Right ventricle myocardium superior (tissue), 1 donor: ENCODE data around the gene DAAM2. TPM values are rescaled to one million over a fixed set of nuclear protein-coding genes. Genes with fewer than 3 reads are reported as not detected.

Experiments
- ATAC-seq: fragments of 200-7000 bp; cut with Tn5 transposase; one replicate; pipeline ENCODE4 v1.9.1; 2020; ENCODE audit warnings: mild to moderate bottlenecking; ENCODE audit not compliant: poor library complexity
- DNase-seq: peaks from one replicate; pipeline ENCODE4 v3.0.0-alpha.2; 2020
- intact Hi-C: fragments of 100-400 bp; cut with DNase I; formaldehyde crosslinking; loops from one replicate; pipeline ENCODE4 v1.11.2; 2022
- total RNA-seq: library from RNA; stranded (reverse); fragmentation: NEBNext Ultra II Directional; extraction: Animal tissue kit (Norgen Biotek cat#: 25700); gene quantifications from one replicate; pipeline ENCODE4 v1.2.1, GENCODE V29; 2021
- donor health status: DM: no; HTN: yes; CAD: no; lungs with severe emphysema.

The DAAM2 gene
- total RNA-seq, 1 donor from 2014 or later = 13.0 TPM

DNA sequence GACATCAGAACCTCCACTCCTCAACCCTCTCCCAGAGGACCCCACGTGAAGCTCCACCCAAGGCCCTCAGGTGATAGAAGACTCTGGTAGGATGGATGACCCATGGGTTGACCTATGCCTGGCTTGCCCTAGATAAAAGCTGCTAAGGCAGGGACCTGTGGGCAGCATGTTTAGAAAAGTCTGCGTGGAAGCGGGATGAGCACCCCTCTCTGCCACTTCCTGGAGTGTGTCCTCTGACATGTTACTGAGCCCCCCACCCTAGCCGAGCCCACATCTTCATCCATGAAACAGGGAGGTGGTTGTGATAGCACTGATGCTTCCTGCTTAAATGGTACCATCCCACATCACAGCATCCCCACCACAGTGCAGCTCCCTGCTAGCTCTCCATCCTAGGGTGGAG is 120.3 kb downstream of the DAAM2 start:
- no peak for ATAC-seq

DNA sequence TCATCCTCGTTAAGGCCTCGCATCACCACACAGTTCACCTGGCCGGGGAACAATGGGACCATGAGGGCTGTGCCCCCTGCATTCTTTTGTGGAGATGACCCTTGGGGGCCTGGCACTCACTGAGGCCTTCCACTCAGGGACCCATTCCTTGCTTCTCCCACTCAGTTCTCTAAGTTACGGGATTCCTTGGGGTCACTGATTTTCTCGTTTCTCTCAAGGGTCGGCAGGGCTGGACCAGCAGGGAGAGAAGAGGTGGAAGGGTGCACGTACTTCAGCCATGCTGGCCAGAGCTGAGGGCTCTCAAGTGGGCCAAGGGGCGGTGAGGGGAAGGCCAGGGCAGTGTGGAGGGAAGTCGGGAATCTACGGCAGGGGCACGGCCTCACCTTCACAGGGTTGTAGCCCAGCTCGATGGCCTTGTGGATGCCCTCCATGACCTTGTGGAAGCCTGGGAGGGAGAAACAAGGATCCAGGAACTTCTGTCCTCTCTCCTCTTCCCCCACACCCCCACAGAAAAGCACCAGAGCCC is 121.3 kb downstream of the DAAM2 start:
- DNase-seq (no peak), ATAC-seq (no peak)
- intact Hi-C loops = no loop called here

More for the DNA sequence above, 120.3 kb downstream of the DAAM2 start:
- intact Hi-C loops = no loop called here
- no peak for DNase-seq

DNA sequence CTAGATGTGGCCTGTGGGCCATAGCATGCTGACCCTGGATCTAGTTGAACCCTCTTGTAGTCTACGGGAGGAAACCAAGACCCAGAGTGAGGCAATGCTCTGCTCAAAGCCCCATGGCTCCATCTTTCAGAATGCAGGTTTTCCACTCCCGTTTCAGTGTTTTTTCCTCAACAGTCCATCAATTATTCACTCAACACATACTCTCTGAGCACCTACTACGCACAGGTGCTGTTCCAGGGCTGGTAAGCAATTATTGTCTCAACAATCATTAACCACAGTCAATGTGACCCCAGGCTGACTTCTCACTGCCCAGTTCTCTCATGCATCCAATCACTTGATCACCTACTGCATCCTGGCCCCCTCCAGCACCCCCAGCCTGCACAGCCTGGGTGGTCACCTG is 122.1 kb downstream of the DAAM2 start:
- intact Hi-C loops = no loop called here
- DNase-seq = no peak
- ATAC-seq = no peak

DNA sequence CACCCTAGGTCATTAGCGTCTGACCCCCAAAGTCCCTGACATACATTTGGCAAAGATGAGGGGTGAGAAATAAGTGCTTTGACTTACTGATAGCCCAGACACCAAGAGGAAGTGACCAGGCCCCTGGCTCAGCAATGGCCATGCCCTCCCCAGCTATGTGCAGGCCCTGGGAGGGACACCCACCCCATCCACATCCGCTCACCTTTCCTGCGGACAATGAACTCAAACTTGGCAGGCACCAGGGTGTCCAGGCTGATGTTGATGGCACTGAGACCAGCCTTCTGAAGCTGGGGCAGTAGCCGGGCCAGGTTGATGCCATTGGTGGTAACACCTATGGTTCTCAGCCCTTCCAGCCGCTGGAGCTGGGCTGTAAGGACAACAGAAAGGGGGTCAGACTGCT is 123.7 kb downstream of the DAAM2 start:
- ATAC-seq = no peak
- no peak for DNase-seq
- intact Hi-C loops = no loop called here

DNA sequence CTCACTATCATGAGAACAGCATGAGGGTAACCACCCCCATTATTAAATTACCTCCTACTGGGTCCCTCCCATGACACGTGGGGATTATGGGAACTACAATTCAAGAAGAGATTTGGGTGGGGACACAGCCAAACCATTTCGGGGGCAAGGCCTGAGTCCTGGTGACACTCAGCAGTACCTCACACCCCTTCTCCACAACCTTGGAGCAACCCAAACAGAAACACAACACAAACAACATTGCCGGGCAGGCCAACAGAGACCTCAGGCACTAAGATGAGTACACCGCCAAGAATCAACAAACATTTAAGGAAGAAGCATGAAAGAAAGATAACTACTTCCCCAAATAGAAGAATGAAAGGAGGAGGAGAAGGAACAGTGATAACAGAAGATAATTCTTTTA is 125.2 kb downstream of the DAAM2 start:
- ATAC-seq (no peak), DNase-seq (no peak)
- intact Hi-C loops = no loop called here

DNA sequence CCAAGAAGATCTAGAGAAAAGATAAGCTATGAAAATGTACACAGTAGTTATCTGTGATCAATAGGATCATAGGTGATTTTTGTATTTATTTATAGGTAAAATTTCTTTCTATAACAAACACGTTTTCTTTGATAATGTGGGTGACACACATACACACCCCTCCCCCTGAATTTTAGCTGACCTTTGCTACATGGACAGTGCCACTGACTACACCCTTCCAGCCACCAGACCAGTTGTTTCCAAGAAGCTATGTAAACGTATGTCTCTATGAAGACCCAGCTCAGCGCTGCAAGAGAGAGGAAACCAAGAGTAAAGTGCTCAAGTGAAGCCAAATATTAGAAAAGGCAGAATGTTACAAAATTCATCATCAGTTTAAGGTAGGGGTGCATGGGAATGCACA is 125.8 kb downstream of the DAAM2 start:
- intact Hi-C loops = no loop called here
- ATAC-seq (no peak), DNase-seq (no peak)

DNA sequence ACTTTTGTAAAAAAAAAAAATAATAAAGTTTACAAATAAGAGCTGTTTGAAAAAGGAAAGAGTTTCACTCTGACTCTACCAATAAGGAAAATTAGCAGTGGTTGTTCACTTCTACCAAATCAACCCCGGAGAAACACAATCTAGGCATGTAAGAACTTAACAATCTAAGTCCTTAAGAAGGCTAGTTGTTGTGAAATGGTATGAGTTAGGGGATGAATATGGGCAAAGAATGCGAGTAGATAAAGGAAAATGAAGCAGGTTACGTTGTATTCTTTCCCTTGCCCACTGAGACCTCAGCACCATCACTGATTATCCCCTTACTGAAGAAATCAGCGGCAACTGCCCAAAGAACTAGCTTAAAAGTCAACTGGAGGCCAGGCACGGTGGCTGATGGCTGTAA is 126.7 kb downstream of the DAAM2 start:
- ATAC-seq (no peak), DNase-seq (no peak)
- intact Hi-C loops = no loop called here

DNA sequence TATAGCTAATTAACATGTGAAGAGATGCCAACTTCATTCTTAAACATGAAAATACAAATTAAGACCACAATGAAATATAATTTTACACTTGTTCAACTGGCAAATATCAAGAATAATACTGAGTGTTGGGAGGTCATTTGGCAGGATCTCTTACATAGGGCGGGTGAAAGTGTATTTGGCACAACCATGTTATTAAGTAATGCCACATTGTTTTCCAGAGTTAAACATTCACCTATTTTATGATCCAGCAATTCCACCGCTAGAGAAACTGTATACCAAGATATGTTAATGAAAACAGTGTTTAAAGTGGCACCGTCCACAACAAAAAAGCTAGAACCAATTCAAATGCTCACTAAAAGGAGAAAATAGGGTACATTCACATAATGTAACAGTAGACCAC is 128.0 kb downstream of the DAAM2 start:
- ATAC-seq (no peak), DNase-seq (no peak)
- intact Hi-C loops = no loop called here

DNA sequence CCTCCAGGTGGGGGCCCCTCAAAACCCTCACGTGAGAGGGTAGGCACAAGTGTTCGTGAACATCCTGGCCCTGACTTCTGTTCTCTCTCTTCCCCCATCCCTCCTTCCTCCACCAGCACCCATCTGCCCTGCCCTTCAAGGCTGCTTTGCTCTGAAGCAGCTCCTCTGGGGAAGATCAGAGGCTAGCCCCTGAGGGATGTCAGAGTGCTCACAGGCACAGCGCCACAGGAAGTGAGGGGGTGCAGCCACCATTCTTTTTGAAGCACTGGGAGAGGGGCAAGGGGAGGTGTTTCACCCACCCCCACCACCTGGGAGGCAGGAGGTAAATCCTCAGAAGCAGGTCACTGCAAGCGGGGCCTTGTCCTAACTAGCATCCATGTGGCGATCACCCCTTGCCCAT is 130.6 kb downstream of the DAAM2 start:
- ATAC-seq = no peak
- no peak for DNase-seq

DNA sequence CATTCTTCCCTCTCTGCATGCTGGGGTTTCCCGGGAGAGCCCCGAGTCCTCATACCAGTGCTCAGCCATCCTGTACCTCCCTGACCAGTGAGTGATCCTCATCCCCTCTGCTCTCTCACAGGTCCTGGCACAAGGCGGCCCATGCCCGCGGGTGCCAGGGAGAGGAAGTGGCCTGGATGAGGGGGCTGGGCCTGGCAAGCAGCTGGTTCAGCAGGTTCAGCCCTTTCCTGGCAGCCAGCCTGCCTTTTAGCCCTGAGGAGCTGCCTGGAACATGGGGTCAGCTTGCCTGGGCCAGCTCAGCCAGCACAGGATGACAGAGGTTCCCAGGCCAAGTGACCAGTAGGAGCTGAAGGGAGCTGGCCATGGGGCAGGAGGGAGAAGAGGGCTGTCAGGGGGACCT is 131.2 kb downstream of the DAAM2 start:
- DNase-seq (peak; percentile 85), ATAC-seq (peak; percentile 86)
- intact Hi-C loops = no loop called here

More for the DNA sequence above, 130.6 kb downstream of the DAAM2 start:
- intact Hi-C loops = no loop called here

DNA sequence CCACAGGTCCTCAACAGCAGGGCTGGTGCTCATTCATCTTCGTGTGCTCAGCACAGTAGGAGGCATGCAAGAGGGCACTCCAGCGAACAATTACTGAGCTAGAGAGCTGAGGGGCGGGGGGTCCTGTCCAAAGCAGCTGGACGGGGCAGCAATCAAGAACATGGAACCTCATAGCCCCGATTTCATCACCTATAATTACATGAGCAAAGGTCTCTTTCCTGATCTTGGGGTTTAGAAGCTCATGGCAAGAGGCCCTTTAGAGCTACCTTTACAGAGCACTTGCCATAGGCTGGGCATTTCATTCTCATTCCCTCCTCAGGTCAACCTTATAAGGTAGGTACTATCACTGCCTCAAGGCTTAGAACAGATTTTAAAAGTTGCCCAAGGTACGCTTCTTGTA is 131.7 kb downstream of the DAAM2 start:
- intact Hi-C loops = no loop called here
- ATAC-seq = no peak
- no peak for DNase-seq

DNA sequence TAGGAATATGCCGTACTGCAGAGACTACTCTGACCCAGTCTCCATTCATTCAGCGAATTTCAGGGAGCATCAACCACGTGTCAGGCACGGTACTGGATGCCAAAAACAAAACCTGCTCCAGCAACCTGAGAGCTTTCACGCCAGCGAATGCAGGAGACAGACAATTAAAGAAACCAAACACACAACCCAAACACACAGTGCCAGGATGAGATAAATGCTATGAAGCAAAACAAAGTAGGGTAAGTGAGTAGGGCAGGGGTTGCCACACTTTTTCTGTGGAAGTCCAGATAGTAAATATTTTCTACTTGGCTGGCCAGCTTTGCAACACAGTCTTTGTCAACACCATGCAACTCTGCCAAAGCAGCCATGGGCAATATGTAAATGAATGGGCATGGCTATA is 132.1 kb downstream of the DAAM2 start:
- peak; percentile 16 for ATAC-seq
- no peak for DNase-seq
- intact Hi-C loops = no loop called here

DNA sequence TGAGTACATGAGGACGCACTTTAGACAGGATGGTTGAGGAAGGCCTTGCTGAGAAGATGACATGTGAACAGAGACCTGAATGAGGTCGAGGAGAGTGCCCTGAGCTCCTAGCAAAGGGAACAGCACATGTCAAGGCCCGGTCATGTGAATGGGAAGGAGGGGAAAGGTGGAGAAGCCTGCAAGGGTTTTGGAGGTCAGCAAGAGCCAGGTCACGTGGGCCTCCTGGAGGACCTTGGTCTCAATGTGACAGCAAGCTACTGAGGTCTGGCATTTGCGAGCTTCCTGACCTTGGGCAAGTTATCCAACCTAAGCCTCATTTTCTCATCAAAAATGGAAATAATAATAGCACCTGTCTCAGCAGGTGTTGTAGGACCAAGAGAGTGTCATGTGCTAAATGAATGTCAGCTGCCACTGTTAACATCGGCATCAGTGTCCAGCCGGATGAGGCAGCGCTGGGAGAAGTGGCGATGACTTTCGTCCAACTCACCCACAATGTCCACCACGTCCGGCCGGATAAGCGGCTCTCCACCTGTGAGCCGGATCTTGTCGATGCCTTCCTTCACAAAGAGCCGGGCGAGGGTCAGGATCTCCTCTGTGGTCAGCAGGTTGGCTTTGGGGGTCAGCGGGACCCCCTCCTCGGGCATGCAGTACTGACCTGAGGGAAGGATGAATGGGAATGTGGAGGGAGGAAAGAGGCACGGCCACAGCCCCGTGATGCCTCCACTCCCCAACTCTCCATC is 133.2 kb downstream of the DAAM2 start:
- ATAC-seq = no peak
- intact Hi-C loops = no loop called here
- no peak for DNase-seq

DNA sequence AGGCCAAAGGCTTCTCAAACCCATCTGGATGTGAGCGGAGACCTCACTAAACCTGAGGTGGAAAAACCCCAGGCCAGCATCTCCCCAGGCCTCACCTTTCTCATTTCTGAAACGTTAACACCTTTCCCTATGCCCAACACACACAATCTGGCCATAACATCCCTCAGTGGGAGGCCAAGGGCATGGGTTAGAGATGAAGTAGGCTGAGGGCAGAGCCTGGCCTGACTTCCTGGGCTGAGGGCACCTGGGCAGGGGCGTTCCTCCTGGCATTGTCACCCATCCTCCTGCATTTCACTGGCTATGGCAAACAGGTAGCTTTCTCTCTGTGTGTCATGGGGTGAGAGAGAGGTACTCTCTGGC is 133.7 kb downstream of the DAAM2 start:
- intact Hi-C loops = no loop called here
- ATAC-seq (no peak), DNase-seq (no peak)

DNA sequence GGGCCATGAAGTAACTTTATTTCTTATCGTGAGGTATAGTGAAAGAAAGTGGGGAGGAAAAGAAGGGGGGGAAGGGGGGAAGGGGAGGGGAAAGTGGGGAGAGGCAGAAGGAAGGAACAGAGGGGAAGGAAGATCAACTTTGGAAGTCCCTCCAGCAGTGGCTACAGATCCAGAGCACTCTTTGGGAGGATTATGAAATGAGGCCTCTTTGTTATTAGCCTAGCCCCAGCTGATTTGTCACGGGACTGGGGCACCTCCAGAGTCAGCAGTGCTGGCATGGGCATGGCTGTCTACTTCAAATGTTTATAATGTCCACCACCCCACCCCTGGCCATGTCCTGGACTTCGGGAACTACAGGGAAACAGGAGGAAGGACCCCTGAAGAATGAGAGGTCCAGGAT is 134.5 kb downstream of the DAAM2 start:
- DNase-seq (no peak), ATAC-seq (no peak)
- intact Hi-C loops = no loop called here

DNA sequence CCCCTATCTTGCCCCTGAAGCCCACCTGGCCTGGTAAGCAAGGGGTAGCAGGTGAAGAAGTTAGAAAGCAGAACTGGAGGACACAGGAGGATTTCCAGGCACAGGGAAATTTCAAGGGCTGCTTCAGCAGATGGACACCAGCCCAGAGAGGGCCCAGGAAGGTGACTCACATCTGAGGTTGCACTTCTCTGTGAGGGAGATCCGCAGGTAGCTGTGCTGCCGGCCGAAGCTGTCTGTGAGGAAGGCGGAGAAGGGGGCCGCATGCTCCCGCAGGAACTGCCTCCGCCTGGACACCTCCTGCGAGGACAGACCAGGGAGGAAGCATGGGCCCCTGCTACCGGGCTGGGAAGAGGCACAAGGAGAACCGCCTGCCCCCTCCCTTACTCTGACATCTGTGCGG is 135.0 kb downstream of the DAAM2 start:
- DNase-seq = no peak
- intact Hi-C loops = no loop called here
- no peak for ATAC-seq

DNA sequence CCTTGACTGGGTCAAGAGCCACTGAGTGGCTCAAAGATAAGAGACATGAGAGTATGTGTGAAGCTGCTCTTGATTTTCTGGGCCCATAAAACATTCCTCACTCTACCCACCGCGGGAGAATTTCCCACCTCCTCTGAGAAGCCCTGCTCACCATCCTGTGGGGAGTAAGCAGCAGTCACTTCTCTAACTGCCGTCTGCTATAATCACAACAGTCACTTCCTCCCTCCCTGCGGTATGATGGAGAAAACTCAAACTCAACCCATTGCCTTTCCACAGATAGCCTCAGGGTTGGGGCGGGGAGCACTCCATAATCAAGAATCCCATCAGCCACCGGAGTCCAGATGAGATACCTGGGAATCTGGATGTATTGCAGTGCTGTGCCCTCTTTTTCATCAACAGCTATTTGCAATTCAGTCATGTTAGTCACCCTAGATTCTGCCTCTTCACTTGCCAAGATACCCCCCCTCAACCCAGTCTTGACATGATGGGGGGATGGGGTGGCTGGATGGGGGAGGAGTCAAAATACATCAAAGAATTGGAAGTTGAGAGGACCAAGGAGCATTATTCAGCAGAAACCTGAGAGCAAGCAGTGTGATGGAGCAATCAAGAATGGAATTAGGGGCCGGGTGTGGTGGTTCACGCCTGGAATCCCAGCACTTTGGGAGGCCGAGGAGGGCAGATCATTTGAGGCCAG is 137.0 kb downstream of the DAAM2 start:
- no peak for ATAC-seq
- intact Hi-C loops = no loop called here
- no peak for DNase-seq

DNA sequence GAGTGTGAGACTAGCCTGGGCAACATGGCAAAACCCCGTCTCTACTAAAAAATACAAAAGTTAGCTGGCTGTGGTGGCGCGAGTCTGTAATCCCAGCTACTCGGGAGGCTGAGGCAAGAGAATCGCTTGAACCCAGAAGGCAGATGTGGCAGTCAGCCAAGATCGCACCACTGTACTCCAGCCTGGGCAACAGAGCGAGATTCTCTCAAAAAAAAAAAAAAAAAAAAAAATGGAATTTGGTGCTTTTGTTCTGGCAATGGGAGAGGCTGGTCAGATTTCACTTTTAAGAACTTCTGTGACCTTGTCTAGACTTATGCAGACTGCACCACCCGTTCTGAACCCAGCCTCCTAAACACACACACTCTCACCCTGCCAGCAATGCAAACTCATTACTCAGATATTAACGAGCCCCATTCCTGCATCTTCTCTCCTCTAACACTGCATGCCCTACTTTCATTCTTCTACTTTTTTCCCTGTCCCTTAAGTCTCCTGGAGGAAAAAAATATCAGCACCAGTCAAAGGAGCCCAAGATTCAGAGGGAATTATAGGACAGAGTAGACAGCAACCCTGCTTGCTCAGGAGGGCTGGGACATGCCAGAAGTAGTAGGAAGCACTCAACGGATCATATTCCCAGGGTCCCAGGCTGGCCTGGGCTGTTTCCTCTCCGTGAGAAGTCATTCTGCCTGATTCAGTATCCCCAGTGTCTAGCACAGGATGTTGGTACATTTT is 137.7 kb downstream of the DAAM2 start:
- intact Hi-C loops = no loop called here
- ATAC-seq (no peak), DNase-seq (no peak)

DNA sequence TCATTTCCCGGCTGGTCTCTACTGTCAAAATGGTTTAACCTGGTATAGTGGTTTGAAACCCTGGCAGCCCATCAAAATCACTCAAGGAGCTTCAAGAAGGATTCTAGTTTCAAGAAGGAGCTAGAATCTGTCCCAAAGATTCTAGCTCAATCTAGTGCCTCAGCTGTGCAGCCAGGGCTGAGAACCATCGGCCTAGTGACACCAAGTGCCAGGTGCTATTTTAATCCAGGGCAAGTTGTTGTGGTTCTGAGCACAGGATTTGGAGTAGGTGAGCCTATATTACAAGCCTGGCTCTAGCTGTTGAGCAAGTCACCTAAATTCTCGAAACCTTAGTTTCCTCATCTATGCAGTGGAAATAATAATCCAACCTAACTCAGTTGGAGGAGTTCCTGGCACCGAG is 138.4 kb downstream of the DAAM2 start:
- intact Hi-C loops = no loop called here
- ATAC-seq (no peak), DNase-seq (no peak)

DNA sequence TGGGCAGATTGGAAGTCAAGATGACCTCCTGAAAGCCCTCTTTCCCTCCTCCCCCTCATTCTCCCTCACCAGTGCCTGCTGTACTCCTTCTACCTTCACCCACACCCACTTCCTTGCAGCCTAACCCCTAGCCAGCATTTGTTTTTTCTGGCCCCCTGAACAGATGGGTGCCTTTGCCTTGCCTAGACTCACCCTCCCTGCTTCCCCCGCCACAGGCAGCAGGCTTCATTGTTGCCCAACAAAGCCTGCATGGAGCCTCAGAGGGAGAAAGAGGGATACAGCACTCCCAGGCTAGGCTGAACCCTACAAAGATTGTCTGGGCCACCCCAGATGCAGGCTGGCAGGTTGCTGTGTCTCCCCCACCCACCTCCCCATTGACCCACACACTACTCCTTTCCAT is 139.4 kb downstream of the DAAM2 start:
- ATAC-seq (no peak), DNase-seq (no peak)
- intact Hi-C loops = no loop called here
